Subcutaneous abdominal adipose tissue (tissue), 5 donors: ENCODE data around the gene ORM2.

Source experiments
- H3K27ac ChIP-seq: one replicate; pipeline ENCODE4 v1.7.0; 2013; ENCODE audit warnings: low read depth, mild to moderate bottlenecking, inconsistent platforms, low read length, moderate library complexity
- H3K27me3 ChIP-seq, 5 donors: one replicate each; pipeline ENCODE4 v1.7.0; 2013; ENCODE audit warnings: low read length in 5 of 5, inconsistent platforms in 1 of 5; ENCODE audit not compliant: control insufficient read depth in 5 of 5, insufficient read depth in 4 of 5
- H3K36me3 ChIP-seq, 5 donors: one replicate each; pipeline ENCODE4 v1.7.0; 2013; ENCODE audit warnings: low read length in 5 of 5; ENCODE audit not compliant: control insufficient read depth in 5 of 5, insufficient read depth in 5 of 5
- H3K4me1 ChIP-seq, 5 donors: one replicate each; pipeline ENCODE4 v1.7.0; 2013; ENCODE audit warnings: low read length in 5 of 5, mild to moderate bottlenecking in 3 of 5, moderate library complexity in 1 of 5; ENCODE audit not compliant: control insufficient read depth in 5 of 5, insufficient read depth in 5 of 5
- H3K4me3 ChIP-seq, 5 donors: one replicate each; pipeline ENCODE4 v1.7.0; 2013; ENCODE audit warnings: low read length in 5 of 5, low read depth in 1 of 5
- H3K9ac ChIP-seq, 5 donors: one replicate each; pipeline ENCODE4 v1.7.0; 2013; ENCODE audit warnings: low read length in 5 of 5, mild to moderate bottlenecking in 4 of 5, moderate library complexity in 3 of 5
- H3K9me3 ChIP-seq, 5 donors: one replicate each; pipeline ENCODE4 v1.7.0; 2013; ENCODE audit warnings: low read length in 5 of 5; ENCODE audit not compliant: control insufficient read depth in 5 of 5
- donor health status: healthy.
- donor health status: healthy.
- donor health status: healthy.
- donor health status: healthy.
- donor health status: healthy.

ORM2 gene

DNA sequence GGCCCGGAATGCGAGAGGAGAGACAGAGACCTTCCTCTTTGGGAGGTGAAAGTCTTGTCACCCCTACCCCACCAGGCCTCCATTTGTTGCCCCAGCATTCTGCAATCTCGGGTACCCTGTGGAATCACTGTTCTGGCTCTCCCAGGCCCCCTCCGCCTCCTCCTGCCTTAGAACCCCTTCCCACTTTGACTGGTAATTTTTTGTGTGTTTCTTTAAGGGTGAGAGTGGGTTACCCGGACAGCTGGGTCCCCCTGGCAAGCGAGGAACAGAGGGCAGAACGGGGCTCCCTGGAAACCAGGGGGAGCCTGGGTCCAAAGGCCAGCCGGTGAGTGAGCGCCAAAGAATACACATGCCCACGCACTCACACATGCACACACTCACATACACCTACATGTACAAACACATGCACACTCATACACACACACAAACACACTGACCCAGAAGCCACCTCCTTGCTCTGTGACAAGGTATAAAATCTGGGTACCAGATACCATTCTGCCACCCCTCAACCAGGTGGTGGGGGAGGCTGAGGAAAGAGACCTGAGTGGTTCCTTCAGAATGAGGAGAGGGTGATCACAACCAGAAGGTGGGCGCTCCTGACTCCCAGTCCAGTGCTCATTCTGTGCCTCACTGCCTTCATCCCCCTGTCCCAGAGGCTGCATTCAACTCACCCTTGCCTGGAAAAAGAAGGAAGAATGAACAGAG lies 37.6 kb upstream of the ORM2 start:
- Histone ChIP-seq H3K4me1 (no peaks in the 10 kb centered on the region), H3K9me3 (peaks cover 0 to 8% (median 7%) of the 10 kb centered on the region in 5 donors), H3K27me3 (no peaks in the 10 kb centered on the region), H3K9ac (no peak overlapping the region), H3K36me3 (peaks cover 0 to 15% (median 5%) of the 10 kb centered on the region in 5 donors), H3K4me3 (no peak overlapping the region), H3K27ac (no peak overlapping the region)

DNA sequence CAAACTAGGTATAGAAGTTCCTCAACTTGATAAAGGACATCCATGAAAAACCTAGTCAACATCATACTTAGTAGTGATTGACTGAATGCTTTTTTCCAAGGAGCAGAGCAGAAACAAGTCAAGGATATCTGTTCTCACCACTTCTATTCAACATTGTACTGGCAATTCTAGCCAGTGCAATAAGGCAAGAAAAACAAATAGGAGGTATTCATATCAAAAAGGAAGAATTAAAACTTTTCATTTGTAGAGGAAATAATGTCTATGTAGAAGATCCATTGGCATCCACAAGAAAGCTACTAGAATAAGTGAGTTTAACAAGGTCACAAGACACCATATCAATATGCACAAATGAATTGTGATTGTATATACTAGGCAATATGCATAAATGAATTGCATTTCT lies 35.0 kb upstream of the ORM2 start:
- H3K27me3 ChIP-seq, result no peaks in the 10 kb centered on the region
- H3K4me1 ChIP-seq, result peaks cover 0 to 8% (median 5%) of the 10 kb centered on the region in 5 donors
- H3K4me3 ChIP-seq, result no peak overlapping the region
- H3K9me3 ChIP-seq, result peaks cover 0 to 8% (median 7%) of the 10 kb centered on the region in 5 donors
- H3K9ac ChIP-seq, result no peak overlapping the region
- peaks cover 0 to 15% (median 5%) of the 10 kb centered on the region in 5 donors for H3K36me3 ChIP-seq
- H3K27ac ChIP-seq, result no peak overlapping the region

DNA sequence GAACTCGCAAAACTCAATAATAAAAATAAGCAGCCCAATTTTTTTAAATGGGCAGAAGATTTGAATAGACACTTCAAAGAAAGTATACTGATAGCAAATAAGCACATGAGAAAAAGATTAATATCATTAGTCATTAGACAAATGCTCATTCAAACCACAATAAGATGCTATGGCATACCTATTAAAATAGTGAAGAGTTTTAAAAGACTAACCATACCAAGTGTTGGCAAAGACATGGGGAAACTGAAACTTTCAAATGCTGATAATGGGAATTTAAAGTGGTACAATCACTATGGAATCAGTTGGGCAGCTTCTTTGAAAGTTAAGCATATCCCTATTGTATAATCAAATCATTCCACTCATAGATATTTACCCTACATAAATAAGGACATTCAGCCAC lies 33.3 kb upstream of the ORM2 start:
- Histone ChIP-seq H3K36me3 (peaks cover 0 to 18% (median 5%) of the 10 kb centered on the region in 5 donors), H3K27me3 (no peaks in the 10 kb centered on the region), H3K9me3 (peaks cover 0 to 8% (median 7%) of the 10 kb centered on the region in 5 donors), H3K4me3 (no peak overlapping the region), H3K27ac (no peak overlapping the region), H3K9ac (no peak overlapping the region), H3K4me1 (peaks cover 0 to 8% (median 5%) of the 10 kb centered on the region in 5 donors)

DNA sequence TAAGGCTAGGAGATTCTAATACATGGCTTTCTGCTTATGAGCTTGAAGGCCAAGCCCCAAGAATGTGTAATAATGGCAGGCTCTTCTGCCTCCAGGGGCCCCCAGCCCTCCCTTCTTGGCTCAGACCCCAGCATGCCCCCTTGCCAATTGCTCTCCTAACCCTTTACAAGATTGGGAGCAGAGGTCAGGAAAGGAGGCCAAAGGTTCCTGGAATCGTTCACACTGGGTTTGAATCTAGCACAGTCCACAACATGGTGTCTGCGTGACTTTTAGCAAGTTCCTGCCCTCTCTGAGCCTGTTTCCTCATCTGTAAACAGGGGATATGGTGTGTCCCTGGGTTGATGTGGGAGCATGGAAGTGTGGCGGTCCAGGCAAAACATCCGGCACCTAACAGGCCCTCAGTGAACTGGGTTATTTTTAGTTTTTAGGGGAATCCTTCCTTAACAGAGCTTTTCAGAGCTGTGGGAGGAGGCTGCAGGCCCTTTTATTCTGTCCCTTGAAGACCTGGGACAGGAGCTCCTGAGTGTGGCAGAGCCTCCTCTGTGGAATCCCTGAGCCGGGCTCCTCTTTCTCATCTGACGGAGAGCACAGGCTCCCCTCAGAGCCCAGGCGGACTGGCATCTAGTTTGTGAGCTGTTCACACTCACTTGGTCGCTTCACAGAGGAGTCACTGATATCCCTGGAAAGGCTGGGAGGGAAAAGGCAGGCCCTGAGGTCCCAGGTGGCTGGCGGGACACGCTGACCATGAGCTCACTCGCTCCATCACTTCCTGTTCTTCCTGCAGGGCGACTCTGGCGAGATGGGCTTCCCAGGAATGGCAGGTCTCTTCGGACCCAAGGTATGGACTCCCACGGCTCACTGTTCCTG lies 30.1 kb upstream of the ORM2 start:
- no peak overlapping the region for H3K9ac ChIP-seq
- H3K27ac ChIP-seq, result no peak overlapping the region
- H3K4me1 ChIP-seq, result peaks cover 0 to 8% (median 5%) of the 10 kb centered on the region in 5 donors
- H3K9me3 ChIP-seq, result peaks cover 0 to 6% (median 6%) of the 10 kb centered on the region in 5 donors
- no peaks in the 10 kb centered on the region for H3K27me3 ChIP-seq
- no peak overlapping the region for H3K4me3 ChIP-seq
- peaks cover 0 to 11% (median 4%) of the 10 kb centered on the region in 5 donors for H3K36me3 ChIP-seq

DNA sequence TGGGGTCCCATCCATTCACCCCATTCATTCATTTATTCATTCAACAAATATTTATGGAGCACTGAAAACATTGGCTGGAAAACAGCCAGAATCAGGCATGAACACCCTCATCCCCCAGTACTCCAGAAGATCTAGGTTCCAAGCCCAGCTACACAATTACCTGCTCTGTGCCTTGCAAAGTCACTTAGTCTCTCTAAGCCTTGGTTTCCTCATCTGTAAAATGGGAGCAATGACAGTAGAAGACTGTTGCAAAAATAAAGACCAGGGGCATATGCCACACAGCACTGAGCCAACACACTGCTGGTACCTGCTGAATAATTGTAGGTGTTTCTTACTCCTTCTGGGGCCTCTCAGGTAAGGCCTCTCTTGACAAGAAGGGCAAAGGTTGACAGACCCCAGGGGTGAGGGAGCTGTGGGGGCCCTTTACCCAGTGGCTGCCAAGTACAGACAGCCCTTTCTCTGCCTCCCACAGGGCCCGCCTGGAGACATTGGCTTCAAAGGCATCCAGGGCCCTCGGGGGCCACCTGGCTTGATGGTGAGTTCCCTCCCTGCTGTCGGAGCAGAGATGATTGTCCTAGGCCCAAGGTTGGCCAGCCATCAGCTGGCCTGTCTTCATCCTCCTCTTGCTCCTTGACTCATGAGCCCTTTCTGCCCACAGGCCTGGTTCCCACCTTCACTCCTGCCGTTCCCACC lies 29.4 kb upstream of the ORM2 start:
- no peaks in the 10 kb centered on the region for H3K27me3 ChIP-seq
- H3K36me3 ChIP-seq, result peaks cover 0 to 5% (median 0%) of the 10 kb centered on the region in 5 donors
- peaks cover 0 to 2% (median 0%) of the 10 kb centered on the region in 5 donors for H3K9me3 ChIP-seq
- no peak overlapping the region for H3K4me3 ChIP-seq
- H3K9ac ChIP-seq, result no peak overlapping the region
- peaks cover 0 to 8% (median 5%) of the 10 kb centered on the region in 5 donors for H3K4me1 ChIP-seq
- H3K27ac ChIP-seq, result no peak overlapping the region

DNA sequence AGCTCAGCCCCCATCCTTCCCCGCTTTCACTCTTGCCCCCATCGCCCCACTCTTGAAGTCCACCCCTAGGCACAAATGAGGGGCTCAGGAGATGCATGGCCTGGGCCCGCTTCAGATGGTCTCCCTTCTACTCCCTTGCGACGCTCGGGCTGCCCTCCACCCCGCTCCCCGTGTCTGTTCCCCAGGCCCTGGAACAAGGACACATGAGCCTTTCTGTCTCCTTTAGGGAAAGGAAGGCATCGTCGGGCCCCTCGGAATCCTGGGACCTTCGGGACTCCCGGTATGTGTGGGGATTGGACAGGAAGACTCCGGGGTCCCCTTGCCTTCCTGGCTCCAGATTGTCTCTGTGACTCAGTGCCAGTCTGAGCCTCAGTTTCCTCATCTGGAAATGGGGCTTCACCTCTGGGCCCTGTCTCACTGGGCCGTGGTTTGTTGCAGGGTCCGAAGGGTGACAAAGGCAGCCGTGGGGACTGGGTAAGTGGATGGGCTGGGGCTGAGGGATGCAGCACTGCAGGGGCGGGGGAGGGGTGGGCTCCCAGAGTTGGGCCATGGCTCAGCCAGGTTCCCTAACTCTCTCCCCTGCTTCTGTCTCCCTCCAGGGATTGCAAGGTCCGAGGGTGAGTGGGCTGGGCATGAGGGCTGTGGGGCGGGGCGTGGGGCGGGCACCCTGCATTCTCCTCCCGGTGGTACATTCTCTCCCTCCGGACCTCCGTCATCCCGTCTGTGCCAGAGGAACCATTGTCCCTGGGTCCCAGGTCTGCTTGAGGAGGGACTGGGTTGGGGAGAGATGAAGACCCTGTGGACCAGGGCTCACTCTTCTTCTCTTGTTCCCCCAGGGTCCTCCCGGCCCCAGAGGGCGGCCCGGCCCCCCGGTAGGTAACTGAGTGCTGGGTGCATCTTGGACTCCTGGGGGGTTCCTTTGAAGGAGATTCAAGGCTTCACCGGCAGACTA lies 28.5 kb upstream of the ORM2 start:
- H3K9ac ChIP-seq, result no peak overlapping the region
- H3K9me3 ChIP-seq, result peaks cover 0 to 2% (median 0%) of the 10 kb centered on the region in 5 donors
- H3K27me3 ChIP-seq, result no peaks in the 10 kb centered on the region
- no peak overlapping the region for H3K4me3 ChIP-seq
- H3K4me1 ChIP-seq, result peaks cover 0 to 12% (median 6%) of the 10 kb centered on the region in 5 donors
- no peak overlapping the region for H3K27ac ChIP-seq
- H3K36me3 ChIP-seq, result peaks cover 0 to 3% (median 0%) of the 10 kb centered on the region in 5 donors

DNA sequence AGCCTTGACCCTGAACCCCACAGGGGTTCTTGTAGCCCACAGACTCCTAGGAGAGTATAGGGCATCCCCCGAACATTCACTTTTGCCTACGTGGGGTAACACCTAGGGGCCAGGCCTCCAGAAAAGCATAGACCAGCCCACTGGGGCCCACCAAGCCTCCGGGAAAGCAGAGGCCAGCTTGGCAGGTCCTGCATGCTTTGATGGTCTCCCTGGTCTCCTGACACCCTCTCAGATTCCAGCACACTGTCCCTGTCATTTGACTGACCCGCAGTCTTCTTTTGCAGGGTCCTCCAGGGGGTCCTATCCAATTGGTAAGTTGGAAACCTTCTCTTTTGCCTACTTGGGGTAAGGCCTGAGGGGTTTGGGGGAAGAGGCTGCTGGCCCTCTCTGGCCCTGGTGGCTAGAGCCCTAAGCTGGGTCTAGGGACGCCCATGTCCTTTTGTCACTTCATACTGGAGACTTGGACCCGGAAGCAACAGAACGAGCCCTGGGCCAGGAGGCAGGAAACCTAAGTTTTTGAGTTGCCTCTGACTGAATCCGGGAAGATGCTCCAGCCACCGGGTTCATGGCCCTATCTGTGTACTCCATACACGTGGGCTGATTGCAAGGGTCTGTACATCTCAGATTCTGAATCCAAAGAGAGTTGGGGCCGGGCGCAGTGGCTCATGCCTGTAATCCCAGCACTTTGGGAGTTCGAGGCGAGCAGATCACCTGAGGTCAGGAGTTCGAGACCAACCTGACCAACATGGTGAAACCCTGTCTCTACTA lies 27.7 kb upstream of the ORM2 start:
- H3K36me3 ChIP-seq, result peaks cover 0 to 3% (median 0%) of the 10 kb centered on the region in 5 donors
- no peaks in the 10 kb centered on the region for H3K27me3 ChIP-seq
- no peak overlapping the region for H3K27ac ChIP-seq
- H3K4me1 ChIP-seq, result peaks cover 0 to 12% (median 6%) of the 10 kb centered on the region in 5 donors
- no peak overlapping the region for H3K4me3 ChIP-seq
- no peaks in the 10 kb centered on the region for H3K9me3 ChIP-seq
- no peak overlapping the region for H3K9ac ChIP-seq

DNA sequence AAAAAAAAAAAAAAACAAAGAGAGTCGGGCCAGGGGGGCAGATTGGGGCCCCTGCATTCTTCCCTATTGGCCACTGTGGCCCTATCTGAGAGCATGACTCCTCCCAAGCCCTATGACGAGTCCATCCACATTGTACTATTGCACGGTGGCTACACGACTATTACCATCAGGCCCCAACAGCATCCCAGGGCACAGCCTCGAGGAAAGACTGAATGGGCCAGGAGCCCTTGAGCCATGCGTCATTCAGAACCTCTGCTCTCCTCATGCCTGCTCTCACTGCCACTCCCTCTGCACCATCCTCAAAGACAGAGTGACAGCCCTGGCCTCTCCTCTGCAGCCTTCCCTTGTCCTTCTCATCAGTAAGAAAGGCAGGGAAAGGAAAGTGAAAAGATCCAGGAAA lies 26.9 kb upstream of the ORM2 start:
- H3K4me1 ChIP-seq, result peaks cover 0 to 12% (median 6%) of the 10 kb centered on the region in 5 donors
- no peak overlapping the region for H3K27ac ChIP-seq
- H3K27me3 ChIP-seq, result no peaks in the 10 kb centered on the region
- H3K9ac ChIP-seq, result no peak overlapping the region
- no peak overlapping the region for H3K4me3 ChIP-seq
- peaks cover 0 to 6% (median 0%) of the 10 kb centered on the region in 5 donors for H3K36me3 ChIP-seq
- no peaks in the 10 kb centered on the region for H3K9me3 ChIP-seq
